HG02870 (cell line): ENCODE measurements around the gene GOLGA7B.

ENCODE experiments used
- ATAC-seq: cut with Tn5 transposase; IDR thresholded peaks from one replicate; pipeline ENCODE4 v1.9.1; 2021; ENCODE audit warnings: mild to moderate bottlenecking, moderate library complexity; ENCODE audit not compliant: unreplicated experiment

GOLGA7B gene

DNA sequence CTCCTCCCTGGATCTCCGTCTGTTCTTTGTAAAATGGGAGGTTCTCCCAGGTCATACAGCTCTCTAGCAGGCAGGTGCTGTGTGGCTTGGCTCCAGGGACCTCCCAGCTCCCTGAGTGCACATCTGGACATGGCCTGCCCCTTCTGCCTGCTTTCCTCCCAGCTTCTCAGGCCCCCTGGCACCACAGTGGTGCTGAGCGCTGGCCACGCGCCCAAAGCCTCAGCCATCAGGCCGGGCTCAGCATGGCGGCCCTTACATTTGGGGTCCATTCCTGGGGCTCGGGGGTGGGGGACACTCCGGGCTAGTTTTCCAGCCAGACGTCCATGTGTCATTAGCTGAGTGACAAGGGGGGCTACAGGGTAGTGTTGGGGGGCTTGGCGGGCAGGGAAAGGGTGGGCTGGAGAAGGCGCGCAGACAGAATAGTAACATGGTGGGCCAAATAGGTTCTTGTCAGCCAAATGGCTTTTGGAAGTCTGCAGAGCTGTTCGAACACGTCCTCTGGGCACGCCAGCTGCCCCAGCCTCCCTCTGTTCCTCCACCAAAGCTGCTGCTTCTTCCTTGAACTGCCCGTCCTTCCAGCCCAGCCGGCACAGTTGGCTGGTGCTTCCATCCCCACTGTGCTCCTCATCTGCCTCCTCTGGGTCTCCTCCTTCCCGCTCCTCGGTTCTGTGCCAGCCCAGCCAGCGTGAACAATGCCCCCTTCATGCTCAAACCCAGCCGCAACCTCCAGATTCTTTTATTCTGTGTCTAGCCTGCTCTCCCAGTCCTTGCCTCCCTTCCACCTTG is 65.9 kb downstream of the GOLGA7B start:
- ATAC-seq = no peak

GRCh38 chr10:97916586-97916985 is 66.9 kb downstream of the GOLGA7B start:
- ATAC-seq = no peak

DNA sequence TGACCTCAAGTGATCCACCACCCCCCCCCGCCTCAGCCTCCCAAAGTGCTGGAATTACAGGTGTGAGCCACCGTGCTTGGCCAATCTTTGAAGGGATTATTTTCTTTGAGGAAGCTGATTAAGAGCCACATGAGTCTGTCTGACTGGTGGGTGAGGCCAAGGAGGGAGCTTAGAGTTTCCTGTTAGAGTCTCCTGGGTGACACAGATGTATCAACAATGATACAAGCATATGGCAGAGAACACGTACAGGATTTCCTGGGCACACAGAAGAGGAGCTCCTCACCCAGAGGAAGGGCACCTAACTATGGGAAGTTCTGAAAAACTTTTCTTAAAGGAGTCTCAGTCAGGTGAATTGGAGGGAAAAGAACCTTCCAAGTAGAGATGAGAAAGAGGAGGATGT is 69.4 kb downstream of the GOLGA7B start:
- no peak for ATAC-seq

DNA sequence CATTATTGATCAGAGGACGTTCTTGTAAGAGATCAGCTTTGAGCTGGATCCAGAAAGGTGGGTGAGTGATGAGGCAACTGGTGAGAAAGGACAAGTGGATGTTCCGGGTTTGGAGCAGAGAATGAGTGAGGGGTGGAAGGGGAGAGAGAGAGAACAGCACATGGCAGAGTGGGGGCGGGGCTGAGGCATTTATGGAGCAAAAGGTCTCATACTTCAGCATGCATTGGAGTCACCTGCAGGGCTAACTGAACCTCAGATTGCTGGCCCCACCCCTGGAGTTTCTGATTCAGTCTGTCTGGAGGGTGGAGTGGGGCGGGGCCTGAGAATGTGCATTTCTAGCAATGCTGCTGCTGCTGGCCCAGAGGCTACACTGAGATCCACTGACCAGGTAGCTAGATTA is 71.2 kb downstream of the GOLGA7B start:
- no peak for ATAC-seq
